H9 (cell line): ENCODE results near the gene RNF128. TPM values are rescaled to one million over a fixed set of nuclear protein-coding genes. Genes with fewer than 3 reads are reported as not detected.

ENCODE experiments used
- DNase-seq: peaks from one replicate; pipeline ENCODE4 v3.0.0-alpha.2; 2017
- H2AFZ ChIP-seq: one replicate; pipeline ENCODE4 v1.6.1; 2013; ENCODE audit warnings: mild to moderate bottlenecking, low read length, control low read depth, moderate library complexity
- H2AK5ac ChIP-seq: 2 replicates; pipeline ENCODE4 v1.6.1; 2013; ENCODE audit warnings: low read length, control low read depth, mixed read lengths; ENCODE audit not compliant: insufficient read length
- H2BK120ac ChIP-seq: one replicate; pipeline ENCODE4 v1.6.1; 2013; ENCODE audit warnings: low read depth, mild to moderate bottlenecking, low read length, control low read depth, inconsistent platforms; ENCODE audit not compliant: poor library complexity, severe bottlenecking
- H2BK12ac ChIP-seq: 2 replicates; pipeline ENCODE4 v1.6.1; 2013; ENCODE audit warnings: low read length, control low read depth, mixed read lengths, low read depth; ENCODE audit not compliant: insufficient read length
- H2BK15ac ChIP-seq: 2 replicates; pipeline ENCODE4 v1.6.1; 2013; ENCODE audit warnings: low read depth, low read length, control low read depth
- H2BK20ac ChIP-seq: one replicate; pipeline ENCODE4 v1.6.1; 2013; ENCODE audit warnings: low read depth, mild to moderate bottlenecking, low read length, control low read depth, inconsistent platforms; ENCODE audit not compliant: poor library complexity, severe bottlenecking
- H2BK5ac ChIP-seq: 2 replicates; pipeline ENCODE4 v1.6.1; 2013; ENCODE audit warnings: low read length, control low read depth, mixed read lengths; ENCODE audit not compliant: insufficient read length
- H3K14ac ChIP-seq: 2 replicates; pipeline ENCODE4 v1.6.1; 2013; ENCODE audit warnings: low read length, control low read depth; ENCODE audit not compliant: insufficient read depth
- H3K18ac ChIP-seq: 2 replicates; pipeline ENCODE4 v1.6.1; 2013; ENCODE audit warnings: low read depth, mild to moderate bottlenecking, mixed read lengths, low read length, control low read depth; ENCODE audit not compliant: insufficient read length
- H3K23ac ChIP-seq: 2 replicates; pipeline ENCODE4 v1.6.1; 2013; ENCODE audit warnings: low read length, control low read depth, mixed read lengths, low read depth; ENCODE audit not compliant: insufficient read length
- H3K23me2 ChIP-seq: 2 replicates; pipeline ENCODE4 v1.6.1; 2013; ENCODE audit warnings: low read depth, mild to moderate bottlenecking, mixed read lengths, low read length, control low read depth; ENCODE audit not compliant: insufficient read length, poor library complexity, severe bottlenecking
- H3K27ac ChIP-seq: 2 replicates; pipeline ENCODE4 v1.5.1; 2013; ENCODE audit warnings: low read length, control low read depth, mixed read lengths, low read depth; ENCODE audit not compliant: insufficient read length
- H3K27me3 ChIP-seq: 2 replicates; pipeline ENCODE4 v1.6.1; 2013; ENCODE audit warnings: low read length, control low read depth, inconsistent platforms; ENCODE audit not compliant: insufficient read depth
- H3K4ac ChIP-seq: 2 replicates; pipeline ENCODE4 v1.6.1; 2013; ENCODE audit warnings: low read depth, mild to moderate bottlenecking, control low read depth, inconsistent platforms, low read length, moderate library complexity
- H3K4me1 ChIP-seq: 2 replicates; pipeline ENCODE4 v1.6.1; 2013; ENCODE audit warnings: low read length, control low read depth, inconsistent platforms; ENCODE audit not compliant: insufficient read depth
- H3K4me2 ChIP-seq: 2 replicates; pipeline ENCODE4 v1.6.1; 2013; ENCODE audit warnings: low read length, control low read depth, mixed read lengths; ENCODE audit not compliant: insufficient read length, insufficient read depth
- H3K56ac ChIP-seq: 2 replicates; pipeline ENCODE4 v1.6.1; 2013; ENCODE audit warnings: low read depth, mild to moderate bottlenecking, mixed read lengths, low read length, control low read depth; ENCODE audit not compliant: insufficient read length
- H3K79me1 ChIP-seq: 2 replicates; pipeline ENCODE4 v1.6.1; 2013; ENCODE audit warnings: low read depth, mild to moderate bottlenecking, moderate library complexity, low read length, control low read depth, inconsistent platforms; ENCODE audit not compliant: insufficient read depth, poor library complexity, severe bottlenecking
- H3K79me2 ChIP-seq: 2 replicates; pipeline ENCODE4 v1.6.1; 2013; ENCODE audit warnings: low read length, control low read depth, inconsistent platforms; ENCODE audit not compliant: insufficient read depth
- H3K9ac ChIP-seq: 2 replicates; pipeline ENCODE4 v1.6.1; 2013; ENCODE audit warnings: low read length, control low read depth, mixed read lengths; ENCODE audit not compliant: insufficient read length; ENCODE audit errors: extremely low read depth
- H3K9me3 ChIP-seq: one replicate; pipeline ENCODE4 v1.6.1; 2013; ENCODE audit warnings: low read depth, low read length, inconsistent platforms; ENCODE audit not compliant: control insufficient read depth
- H3T11ph ChIP-seq: one replicate; pipeline ENCODE4 v1.6.1; 2013; ENCODE audit warnings: mild to moderate bottlenecking, low read length, control low read depth, inconsistent platforms
- H4K20me1 ChIP-seq: one replicate; pipeline ENCODE4 v1.6.1; 2013; ENCODE audit not compliant: control insufficient read depth, insufficient read length, insufficient read depth
- H4K5ac ChIP-seq: 2 replicates; pipeline ENCODE4 v1.6.1; 2013; ENCODE audit warnings: low read depth, mild to moderate bottlenecking, mixed read lengths, low read length, control low read depth; ENCODE audit not compliant: insufficient read length
- H4K8ac ChIP-seq: replicated peaks from 2 replicates; pipeline ENCODE4 v1.6.1; 2013; ENCODE audit warnings: low read length, control low read depth, mixed read lengths, low read depth; ENCODE audit not compliant: insufficient read length
- H4K91ac ChIP-seq: 2 replicates; pipeline ENCODE4 v1.6.1; 2013; ENCODE audit warnings: low read depth, mild to moderate bottlenecking, moderate library complexity, mixed read lengths, low read length, control low read depth; ENCODE audit not compliant: insufficient read length
- H3K27ac Mint-ChIP-seq, 3 experiments: 2 replicates in 2 of 3; 3 replicates in 1 of 3; pipeline ENCODE4 v1.8.0; 2020 to 2021; ENCODE audit warnings: mixed read lengths in 3 of 3, mild to moderate bottlenecking in 1 of 3, moderate library complexity in 1 of 3
- H3K27me3 Mint-ChIP-seq: 2 replicates; pipeline ENCODE4 v1.8.0; 2021; ENCODE audit warnings: low read depth, mild to moderate bottlenecking, moderate library complexity, mixed read lengths
- H3K36me3 Mint-ChIP-seq, 3 experiments: 2 replicates in 2 of 3; 3 replicates in 1 of 3; pipeline ENCODE4 v1.8.0; 2020 to 2021; ENCODE audit warnings: low read depth in 3 of 3, mixed read lengths in 3 of 3; ENCODE audit not compliant: insufficient read depth in 1 of 3
- H3K4me1 Mint-ChIP-seq, 2 experiments: 2 replicates each; pipeline ENCODE4 v1.8.0; 2020; ENCODE audit warnings: mixed read lengths in 2 of 2
- H3K4me3 Mint-ChIP-seq, 2 experiments: 2 replicates in 1 of 2; 3 replicates in 1 of 2; pipeline ENCODE4 v1.8.0; 2020 to 2021; ENCODE audit warnings: mild to moderate bottlenecking in 2 of 2, mixed read lengths in 2 of 2, moderate library complexity in 1 of 2
- H3K9me3 Mint-ChIP-seq, 2 experiments: 2 replicates in 1 of 2; 3 replicates in 1 of 2; pipeline ENCODE4 v1.8.0; 2020; ENCODE audit warnings: mild to moderate bottlenecking in 2 of 2, mixed read lengths in 2 of 2, moderate library complexity in 1 of 2
- CTCF ChIP-seq: fragments of 200-600 bp; sonication (generic); conservative IDR thresholded peaks from 3 replicates; pipeline ENCODE4 v1.8.0; 2021; ENCODE audit warnings: antibody characterized with exemption, mild to moderate bottlenecking
- WGBS: extraction: QIAGEN DNeasy Blood & Tissue Kit; methylation state at CpG from one replicate; pipeline ENCODE4 v1.1.7; 2013; ENCODE audit warnings: missing lambda C conversion rate, low lambda C conversion rate, mixed read lengths; ENCODE audit not compliant: insufficient read length; ENCODE audit errors: extremely low coverage; 5-methylcytosine and 5-hydroxymethylcytosine counted together
- total RNA-seq: library from RNA; stranded (reverse); gene quantifications from 2 replicates; pipeline ENCODE4 v1.2.1, GENCODE V29; 2021

RNF128 gene
- total RNA-seq, 1 experiment from 2014 or later: 0.13 TPM

GRCh38 chrX:106696502-106696901 lies 30.0 kb upstream of the RNF128 start:
- no peak overlapping the region for H4K5ac ChIP-seq
- no peak overlapping the region for H3K27ac ChIP-seq
- H3K4me1 ChIP-seq: no peaks in the 10 kb centered on the region
- H3K4me1 Mint-ChIP-seq: no peaks in the 10 kb centered on the region
- H3K9me3 Mint-ChIP-seq: peaks cover 0 to 51% of the 10 kb centered on the region in 2 experiments; a peak in 2 of 5 replicates
- whole genome bisulfite sequencing: no CpG with 5 or more reads among the region's 3 CpGs
- H4K20me1 ChIP-seq: no peaks in the 10 kb centered on the region
- no peak overlapping the region for H2BK120ac ChIP-seq
- no peak for DNase-seq
- H3K79me2 ChIP-seq: no peaks in the 10 kb centered on the region
- H3K27me3 ChIP-seq: no peaks in the 10 kb centered on the region
- H3K4ac ChIP-seq: no peak overlapping the region
- no peak overlapping the region for H2AK5ac ChIP-seq
- H3K18ac ChIP-seq: no peak overlapping the region
- H2AFZ ChIP-seq: no peak overlapping the region
- no peaks in the 10 kb centered on the region for H3K23me2 ChIP-seq
- no peak overlapping the region for H3K4me2 ChIP-seq
- H3K79me1 ChIP-seq: no peaks in the 10 kb centered on the region
- no peak overlapping the region for H3T11ph ChIP-seq
- H4K91ac ChIP-seq: no peak overlapping the region
- no peak overlapping the region for H2BK5ac ChIP-seq
- H3K9ac ChIP-seq: no peak overlapping the region
- H4K8ac ChIP-seq: no peak overlapping the region
- H2BK15ac ChIP-seq: no peak overlapping the region
- no peak overlapping the region for H2BK12ac ChIP-seq
- H3K27me3 Mint-ChIP-seq: no peaks in the 10 kb centered on the region; the same call in 1 of the 2 replicates
- H3K27ac Mint-ChIP-seq: no peak overlapping the region
- no peak; the same call in 2 of the 3 replicates for TF ChIP-seq CTCF
- no peaks in the 10 kb centered on the region for H3K9me3 ChIP-seq
- H3K14ac ChIP-seq: no peak overlapping the region
- H2BK20ac ChIP-seq: no peak overlapping the region
- no peak overlapping the region for H3K4me3 Mint-ChIP-seq
- H3K36me3 Mint-ChIP-seq: no peaks in the 10 kb centered on the region; a peak in 1 of 7 replicates
- H3K23ac ChIP-seq: no peak overlapping the region
- no peak overlapping the region for H3K56ac ChIP-seq
